Ecto neural progenitor cell (in vitro differentiated cells): ENCODE data around the gene IPO4.

Experiments
- DNase-seq: peaks from one replicate; pipeline ENCODE4 v3.0.0-alpha.2; 2018; ENCODE audit warnings: low spot score

IPO4 gene

DNA sequence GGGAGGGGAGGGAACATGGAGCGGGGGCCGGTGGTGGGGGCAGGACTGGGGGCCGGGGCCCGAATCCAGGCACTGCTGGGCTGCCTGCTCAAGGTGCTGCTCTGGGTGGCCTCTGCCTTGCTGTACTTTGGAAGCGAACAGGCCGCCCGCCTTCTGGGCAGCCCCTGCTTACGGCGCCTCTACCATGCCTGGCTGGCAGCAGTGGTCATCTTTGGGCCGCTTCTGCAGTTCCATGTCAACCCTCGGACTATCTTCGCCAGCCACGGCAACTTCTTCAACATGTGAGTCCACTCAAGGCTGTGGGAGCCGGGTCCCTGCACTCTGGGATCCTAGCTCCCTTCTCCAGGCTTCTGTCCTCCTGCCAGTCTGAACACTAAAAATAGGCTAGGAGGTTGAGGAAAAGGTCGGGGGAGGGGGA, 57.1 kb downstream of the IPO4 start:
- no peak for DNase-seq

DNA sequence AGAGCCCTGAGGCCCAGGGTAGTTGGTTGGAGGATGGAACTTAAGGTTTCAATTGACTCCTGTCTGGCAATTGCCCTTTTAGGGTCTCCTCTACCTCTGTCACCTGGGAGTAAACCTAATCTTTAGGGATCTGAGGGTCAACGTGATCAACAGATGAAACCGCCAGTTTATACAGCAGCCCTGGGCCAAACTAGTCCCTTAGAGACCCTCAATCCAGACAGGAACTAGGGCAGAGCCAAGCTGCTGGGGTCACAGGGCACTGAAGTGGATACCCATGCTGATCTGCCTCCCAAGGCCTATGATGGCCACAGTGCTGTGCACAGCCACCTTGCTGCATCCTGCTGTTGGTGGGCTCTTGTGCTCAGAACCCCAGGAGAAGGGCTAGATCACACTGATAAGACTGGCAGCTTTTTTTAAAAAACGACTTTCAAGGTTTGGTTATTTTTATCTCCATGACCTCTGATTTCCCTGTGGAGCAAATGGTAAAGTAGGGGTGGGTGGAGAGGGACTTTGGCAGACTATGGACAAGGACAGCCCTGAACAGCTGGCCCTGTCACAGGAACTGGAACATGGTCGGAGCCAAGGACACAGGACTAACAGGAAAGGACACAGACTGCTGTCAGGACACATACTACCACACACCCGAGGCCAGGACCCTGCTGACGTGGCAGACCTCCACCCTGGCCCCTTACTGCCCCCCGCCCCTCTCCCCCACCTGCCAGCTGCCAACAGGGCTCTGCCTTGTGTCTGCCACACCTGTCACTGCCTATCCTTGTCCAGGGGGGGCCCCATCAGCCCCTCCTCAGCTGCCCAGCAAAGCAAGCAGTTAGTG, 57.7 kb downstream of the IPO4 start:
- DNase-seq: no peak

DNA sequence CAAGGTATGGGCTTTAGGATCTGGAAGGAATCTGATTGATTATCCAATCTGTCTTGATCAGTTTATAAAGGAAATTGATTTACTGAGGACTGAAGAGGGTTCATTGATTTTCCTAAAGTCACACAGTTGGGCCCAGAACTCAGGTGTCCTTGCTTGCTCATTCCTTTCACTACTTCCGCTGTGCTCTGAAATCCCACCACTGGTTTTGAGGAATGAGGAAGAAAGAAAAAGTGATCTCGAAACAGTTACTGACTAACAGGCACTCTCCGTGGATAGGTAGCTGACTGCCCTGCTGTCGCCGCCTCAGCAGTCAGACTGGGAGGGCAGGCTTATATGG, 58.3 kb downstream of the IPO4 start, which contains the start of gene FITM1:
FITM1 (plus strand) TSS at position 280 of the 337 bp plus-strand sequence. CDS start 905 bp downstream, outside the sequence.
- DNase-seq: no peak
